ENCODE results near the gene SPTBN4. TPM values are rescaled to one million over a fixed set of nuclear protein-coding genes. Genes with fewer than 3 reads are reported as not detected.

The SPTBN4 gene
- total RNA-seq, 3 donors from 2014 or later = 1.3 to 1.6 (median 1.6) TPM

GRCh38 chr19:40600570-40601133 lies 133.9 kb downstream of the SPTBN4 start:
- Histone ChIP-seq H3K36me3 (no peaks in the 10 kb centered on the region), H3K27me3 (peaks cover 0 to 26% of the 10 kb centered on the region in 2 donors), H3K4me1 (peaks cover 17 to 24% of the 10 kb centered on the region in 2 donors), H3K9me3 (no peaks in the 10 kb centered on the region), H3K27ac (peak overlapping the region; percentile 10 to 76), H3K4me3 (peak overlapping the region; percentile 48 to 70 (median 59))
- intact Hi-C loops (cut with DNase I; ENCODE audit: low total_unique reads) = no loop called here
- TF ChIP-seq POLR2A (IDR thresholded peaks at IDR 0.05) = no peak
- TF ChIP-seq, protein P1, sequence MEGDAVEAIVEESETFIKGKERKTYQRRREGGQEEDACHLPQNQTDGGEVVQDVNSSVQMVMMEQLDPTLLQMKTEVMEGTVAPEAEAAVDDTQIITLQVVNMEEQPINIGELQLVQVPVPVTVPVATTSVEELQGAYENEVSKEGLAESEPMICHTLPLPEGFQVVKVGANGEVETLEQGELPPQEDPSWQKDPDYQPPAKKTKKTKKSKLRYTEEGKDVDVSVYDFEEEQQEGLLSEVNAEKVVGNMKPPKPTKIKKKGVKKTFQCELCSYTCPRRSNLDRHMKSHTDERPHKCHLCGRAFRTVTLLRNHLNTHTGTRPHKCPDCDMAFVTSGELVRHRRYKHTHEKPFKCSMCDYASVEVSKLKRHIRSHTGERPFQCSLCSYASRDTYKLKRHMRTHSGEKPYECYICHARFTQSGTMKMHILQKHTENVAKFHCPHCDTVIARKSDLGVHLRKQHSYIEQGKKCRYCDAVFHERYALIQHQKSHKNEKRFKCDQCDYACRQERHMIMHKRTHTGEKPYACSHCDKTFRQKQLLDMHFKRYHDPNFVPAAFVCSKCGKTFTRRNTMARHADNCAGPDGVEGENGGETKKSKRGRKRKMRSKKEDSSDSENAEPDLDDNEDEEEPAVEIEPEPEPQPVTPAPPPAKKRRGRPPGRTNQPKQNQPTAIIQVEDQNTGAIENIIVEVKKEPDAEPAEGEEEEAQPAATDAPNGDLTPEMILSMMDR (IDR thresholded peaks at IDR 0.05) = no peak
- TF ChIP-seq POLR2AphosphoS5 (IDR thresholded peaks at IDR 0.05) = no peak
- DNase-seq (ENCODE audit: low spot score in 2 of 2) = no peak

GRCh38 chr19:40601134-40601974 lies 134.6 kb downstream of the SPTBN4 start, which contains the start of gene LTBP4:
TSS of gene LTBP4 (plus strand) at chr19:40601369. CDS start at chr19:40601388, 19 bp downstream.
- Histone ChIP-seq H3K27me3 (peaks cover 0 to 24% of the 10 kb centered on the region in 2 donors), H3K9me3 (no peaks in the 10 kb centered on the region), H3K4me3 (peak within 1 kb of the TSS; percentile 48 to 70 (median 59)), H3K27ac (peak within 1 kb of the TSS; percentile 89), H3K4me1 (peaks cover 17 to 24% of the 10 kb centered on the region in 2 donors), H3K36me3 (no peaks in the 10 kb centered on the region)
- DNase-seq (ENCODE audit: low spot score in 2 of 2) = no peak
- TF ChIP-seq POLR2AphosphoS5 (IDR thresholded peaks at IDR 0.05) (no peak), POLR2A (IDR thresholded peaks at IDR 0.05) (no peak)
- TF ChIP-seq, protein P1 (IDR thresholded peaks at IDR 0.05) = no peak
- intact Hi-C loops (cut with DNase I; ENCODE audit: low total_unique reads) = no loop called here

DNA sequence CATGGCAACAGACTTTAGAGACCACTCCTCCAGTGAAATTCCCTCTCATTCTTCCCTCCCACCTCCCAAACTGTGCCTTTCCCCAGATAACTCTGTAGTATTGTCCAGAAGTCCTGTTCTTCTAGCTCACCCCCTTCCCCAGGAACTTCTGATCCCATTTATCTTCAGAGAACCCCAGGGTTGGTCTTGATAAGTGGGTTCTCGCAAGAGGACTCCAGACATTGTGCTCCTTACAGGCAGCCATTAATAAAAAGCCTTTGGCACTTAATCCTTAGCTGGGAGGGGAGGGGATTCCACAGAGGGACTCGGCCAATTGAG lies 136.2 kb downstream of the SPTBN4 start:
- intact Hi-C loops (cut with DNase I; ENCODE audit: low total_unique reads) = no loop called here
- no peak for DNase-seq (ENCODE audit: low spot score in 2 of 2)
- H3K27ac ChIP-seq = peak overlapping the region; percentile 89
- H3K36me3 ChIP-seq = no peaks in the 10 kb centered on the region
- TF ChIP-seq POLR2A (IDR thresholded peaks at IDR 0.05) = no peak
- TF ChIP-seq, protein P1 (IDR thresholded peaks at IDR 0.05) = no peak
- no peak for TF ChIP-seq POLR2AphosphoS5 (IDR thresholded peaks at IDR 0.05)
- peak overlapping the region; percentile 48 to 70 (median 59) for H3K4me3 ChIP-seq
- peaks cover 0 to 8% of the 10 kb centered on the region in 2 donors for H3K27me3 ChIP-seq
- no peaks in the 10 kb centered on the region for H3K9me3 ChIP-seq
- peaks cover 17% of the 10 kb centered on the region in 2 donors for H3K4me1 ChIP-seq

DNA sequence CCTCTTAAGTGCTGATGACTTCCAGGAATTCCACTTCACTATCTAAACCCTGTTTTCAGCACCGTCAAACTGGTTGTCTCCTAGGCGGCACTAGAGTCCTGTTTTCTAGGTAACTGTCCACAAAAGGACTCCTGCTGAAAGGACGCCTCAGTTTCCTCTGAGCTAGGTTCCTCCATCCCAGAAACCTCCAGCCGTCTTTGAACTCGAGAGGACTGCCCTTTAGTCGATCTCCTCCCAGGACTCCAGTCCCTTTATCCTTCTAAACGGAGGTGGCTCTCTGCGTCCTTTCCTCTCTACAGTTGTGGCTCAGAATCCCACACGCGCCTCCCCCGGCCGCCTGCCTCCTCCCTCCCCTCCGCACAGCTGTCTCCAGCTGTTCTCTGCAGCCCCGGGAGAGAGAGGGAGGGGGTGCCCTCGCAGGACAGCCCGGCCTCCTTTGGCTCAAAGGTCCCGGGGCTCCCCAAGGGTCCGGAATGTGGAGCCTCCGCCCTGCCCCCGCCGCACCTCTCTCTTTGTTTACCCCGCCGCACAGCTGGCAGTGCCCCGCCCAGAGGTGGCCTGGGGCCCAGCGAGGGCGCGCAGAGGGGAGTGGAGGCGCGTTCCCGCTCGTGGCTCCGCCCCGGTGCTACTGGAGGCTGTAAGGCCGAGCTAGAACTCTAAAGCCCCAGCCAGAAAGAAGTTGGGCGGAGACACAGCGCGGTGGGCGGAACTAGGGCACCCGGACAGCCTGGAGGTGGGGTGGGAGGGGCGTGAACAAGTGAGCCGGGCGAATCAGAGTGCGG lies 136.8 kb downstream of the SPTBN4 start:
- Histone ChIP-seq H3K36me3 (no peaks in the 10 kb centered on the region), H3K9me3 (no peaks in the 10 kb centered on the region), H3K27me3 (peaks cover 0 to 4% of the 10 kb centered on the region in 2 donors), H3K4me3 (peak overlapping the region; percentile 48 to 70 (median 59)), H3K4me1 (peaks cover 15 to 17% of the 10 kb centered on the region in 2 donors), H3K27ac (peak overlapping the region; percentile 89)
- TF ChIP-seq POLR2AphosphoS5 (IDR thresholded peaks at IDR 0.05) (peak; percentile 65 to 71 (median 71)), POLR2A (IDR thresholded peaks at IDR 0.05) (no peak)
- TF ChIP-seq, protein P1 (IDR thresholded peaks at IDR 0.05) = peak in 1 of 3 donors; percentile 10
- DNase-seq (ENCODE audit: low spot score in 2 of 2) = peak; percentile 98 to 99
- intact Hi-C loops (cut with DNase I; ENCODE audit: low total_unique reads) = no loop called here
